ENCODE measurements around the gene SCMH1.

GRCh38 chr1:41184446-41184845 lies 57.7 kb downstream of the SCMH1 start:
- TF ChIP-seq CTCF (IDR thresholded peaks at IDR 0.05) (no peak), POLR2A (IDR thresholded peaks at IDR 0.05) (no peak)
